Mammary epithelial cell (primary cell): ENCODE measurements around the gene RPL41.

ENCODE experiments used
- CTCF ChIP-seq, 2 donors: IDR thresholded peaks in 1 of 2; conservative IDR thresholded peaks in 1 of 2; 2 replicates each; pipeline ENCODE4 v1.5.1; 2011 to 2012; ENCODE audit warnings: inconsistent platforms in 2 of 2, low read length in 2 of 2, mild to moderate bottlenecking in 2 of 2, control low read depth in 1 of 2, low read depth in 1 of 2; ENCODE audit not compliant: insufficient read depth in 1 of 2; ENCODE audit errors: extremely low read depth in 1 of 2
- EZH2 ChIP-seq: IDR thresholded peaks from 2 replicates; pipeline ENCODE4 v1.6.1; 2012; ENCODE audit warnings: low read length, inconsistent platforms, borderline replicate concordance

- TF ChIP-seq CTCF (conservative IDR thresholded peaks at IDR 0.05 in 1 of 2, IDR thresholded peaks at IDR 0.05 in 1 of 2; ENCODE audit: extremely low read depth in 1 of 2, insufficient read depth in 1 of 2, low read depth in 1 of 2, low read length in 2 of 2) = no peak
- TF ChIP-seq EZH2 = no peak
These were observed 27.4 kb downstream of the RPL41 start for GRCh38 chr12:56143870-56144269.
